Testis (tissue), 2 donors: ENCODE data around the gene MB21D2.

ENCODE experiments used
- CTCF ChIP-seq, 3 experiments: fragments of 450-650 bp in 2 of 3; fragments of 200-600 bp in 1 of 3; sonication (generic) in 1 of 3; IDR thresholded peaks; one replicate each; pipeline ENCODE4 v1.5.1; 2016 to 2019; ENCODE audit warnings: antibody characterized with exemption in 3 of 3, mild to moderate bottlenecking in 2 of 3, moderate library complexity in 1 of 3
- POLR2A ChIP-seq: fragments of 450-650 bp; IDR thresholded peaks from one replicate; pipeline ENCODE4 v1.6.1; 2017; ENCODE audit warnings: antibody characterized with exemption, mild to moderate bottlenecking, moderate library complexity

GRCh38 chr3:192920411-192920810, 2.8 kb upstream of the MB21D2 start:
- no peak for TF ChIP-seq CTCF (IDR thresholded peaks at IDR 0.05)
- no peak for TF ChIP-seq POLR2A
